ENCODE measurements around the gene TTC4.

The TTC4 gene, protein sequence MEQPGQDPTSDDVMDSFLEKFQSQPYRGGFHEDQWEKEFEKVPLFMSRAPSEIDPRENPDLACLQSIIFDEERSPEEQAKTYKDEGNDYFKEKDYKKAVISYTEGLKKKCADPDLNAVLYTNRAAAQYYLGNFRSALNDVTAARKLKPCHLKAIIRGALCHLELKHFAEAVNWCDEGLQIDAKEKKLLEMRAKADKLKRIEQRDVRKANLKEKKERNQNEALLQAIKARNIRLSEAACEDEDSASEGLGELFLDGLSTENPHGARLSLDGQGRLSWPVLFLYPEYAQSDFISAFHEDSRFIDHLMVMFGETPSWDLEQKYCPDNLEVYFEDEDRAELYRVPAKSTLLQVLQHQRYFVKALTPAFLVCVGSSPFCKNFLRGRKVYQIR

DNA sequence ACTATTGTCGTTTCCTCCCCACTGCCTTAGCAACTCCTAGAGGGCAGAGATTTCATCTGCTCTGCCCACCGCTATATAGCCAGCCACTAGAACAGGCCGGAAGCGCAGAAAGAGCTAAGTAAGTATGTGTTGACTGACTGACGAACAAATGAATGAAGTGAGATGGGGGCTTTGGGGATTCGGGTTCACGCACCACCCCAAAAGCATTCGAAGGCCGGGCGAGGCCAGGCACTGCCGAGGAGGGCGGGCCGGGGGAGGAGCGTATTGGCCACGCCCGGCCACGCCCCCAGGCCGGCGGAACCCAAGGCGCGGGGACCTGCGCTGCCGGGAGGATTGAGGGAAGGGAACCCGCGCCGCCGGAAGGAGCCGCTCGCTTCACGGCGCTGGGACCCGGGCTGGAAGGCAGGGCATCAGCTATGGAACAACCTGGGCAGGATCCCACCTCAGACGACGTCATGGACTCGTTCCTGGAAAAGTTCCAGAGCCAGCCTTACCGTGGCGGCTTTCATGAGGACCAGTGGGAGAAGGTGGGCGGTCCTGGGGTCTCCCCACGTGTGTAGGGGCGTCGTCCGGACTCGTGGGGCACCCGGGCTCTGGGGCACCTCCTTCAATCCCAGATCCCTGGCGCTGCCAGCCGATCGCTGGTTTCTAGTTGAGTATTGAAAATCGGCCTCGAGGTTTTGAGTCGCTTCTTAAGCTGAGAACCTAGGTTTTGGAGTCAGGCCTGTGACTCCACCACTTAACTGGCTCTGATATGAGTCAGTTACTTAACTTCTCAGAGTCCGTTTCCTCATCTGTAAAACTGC, at the start of gene TTC4:
TTC4 (plus strand) TSS at position 369 of the 806 bp plus-strand sequence; CDS start at position 417, 48 bp downstream.
- peak; percentile 83 for DNase-seq

DNA sequence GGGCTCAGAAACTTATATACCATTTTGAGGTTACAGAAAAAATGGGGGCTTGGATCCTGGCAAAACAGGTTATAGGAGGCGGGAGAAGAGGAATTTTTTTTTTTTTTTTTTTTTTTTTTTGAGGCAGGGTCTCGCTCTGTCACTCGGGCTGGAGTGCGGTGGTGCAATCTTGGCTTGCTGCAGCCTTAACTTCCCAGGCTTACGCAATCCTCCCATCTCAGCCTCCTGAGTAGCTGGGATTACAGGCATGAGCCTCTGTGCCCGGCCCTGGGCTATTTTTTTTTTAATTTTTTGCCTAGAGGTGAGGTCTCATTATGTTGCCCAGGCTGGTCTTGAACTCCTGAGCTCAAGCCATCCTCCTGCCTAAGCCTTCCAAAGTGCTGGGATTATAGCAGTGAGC, 49.3 kb upstream of the TTC4 start:
- no peak for DNase-seq

DNA sequence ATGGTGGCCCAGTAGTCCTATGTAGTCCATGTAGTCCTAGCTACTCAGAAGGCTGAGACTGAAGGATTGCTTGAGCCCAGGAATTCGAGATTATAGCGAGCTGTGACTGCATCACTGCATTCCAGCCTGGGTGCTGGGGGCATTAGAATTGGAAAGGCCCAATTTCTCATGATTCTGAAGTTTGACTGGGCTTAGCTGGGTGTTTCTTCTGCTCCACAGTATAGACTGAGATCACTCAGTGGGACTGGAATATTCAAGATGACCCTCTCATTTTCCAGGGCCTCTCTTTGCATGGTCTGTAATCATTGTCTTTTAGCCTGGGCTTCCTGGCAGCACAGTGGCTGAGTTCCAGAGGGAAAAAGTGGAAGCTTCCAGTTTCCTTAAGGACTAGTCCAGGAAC, 47.9 kb upstream of the TTC4 start:
- no peak for DNase-seq

DNA sequence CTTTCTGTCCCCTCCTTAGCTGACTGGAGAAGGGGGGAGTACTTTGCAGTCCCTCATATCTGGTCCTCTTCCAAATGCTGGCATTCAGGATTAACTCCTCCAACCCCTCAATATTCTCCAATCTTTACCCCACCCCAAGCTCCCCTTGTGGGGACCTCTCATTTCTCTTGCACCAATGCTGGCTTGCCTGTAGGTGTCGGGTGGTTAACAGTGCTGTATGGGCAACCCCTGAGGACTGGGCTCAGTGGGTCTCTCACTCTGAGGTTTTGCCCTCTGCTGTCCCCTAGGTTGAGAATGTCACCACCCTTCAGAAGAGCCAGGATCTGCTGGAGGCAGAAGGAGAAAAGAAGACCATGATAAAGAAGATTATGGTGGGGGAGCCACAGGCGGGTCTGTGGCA, 47.1 kb upstream of the TTC4 start:
- no peak for DNase-seq

DNA sequence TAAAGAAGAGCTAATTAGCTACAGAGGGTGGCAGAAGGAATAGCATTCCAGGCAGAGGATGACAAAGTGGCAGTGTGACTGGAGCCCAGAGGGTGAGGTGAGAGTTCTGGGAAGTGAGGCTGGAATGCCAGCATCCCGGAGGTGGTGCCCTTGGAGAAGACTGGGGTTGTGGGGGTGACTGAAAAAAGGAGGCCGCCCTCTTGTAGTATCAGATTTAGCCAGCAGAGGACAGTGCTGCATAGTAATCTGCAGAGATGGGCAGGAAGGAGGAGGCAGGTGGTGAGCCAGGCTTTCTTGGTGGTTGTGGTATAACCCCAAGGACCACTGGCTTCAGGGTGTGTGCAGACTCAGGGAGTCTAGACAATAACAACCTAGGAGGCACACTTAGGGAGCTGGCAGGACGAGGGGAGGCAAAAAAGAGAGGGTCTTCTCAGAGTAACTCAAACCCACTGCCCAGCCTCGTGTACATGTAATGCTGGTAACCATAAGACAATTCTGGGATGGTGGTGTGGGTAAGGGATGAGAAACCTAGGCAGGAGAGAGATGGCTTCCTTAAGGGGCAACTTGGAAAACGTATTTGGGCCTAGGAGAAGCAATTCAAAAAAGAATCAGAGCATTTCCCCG, 43.6 kb upstream of the TTC4 start:
- peak; percentile 8 for DNase-seq

DNA sequence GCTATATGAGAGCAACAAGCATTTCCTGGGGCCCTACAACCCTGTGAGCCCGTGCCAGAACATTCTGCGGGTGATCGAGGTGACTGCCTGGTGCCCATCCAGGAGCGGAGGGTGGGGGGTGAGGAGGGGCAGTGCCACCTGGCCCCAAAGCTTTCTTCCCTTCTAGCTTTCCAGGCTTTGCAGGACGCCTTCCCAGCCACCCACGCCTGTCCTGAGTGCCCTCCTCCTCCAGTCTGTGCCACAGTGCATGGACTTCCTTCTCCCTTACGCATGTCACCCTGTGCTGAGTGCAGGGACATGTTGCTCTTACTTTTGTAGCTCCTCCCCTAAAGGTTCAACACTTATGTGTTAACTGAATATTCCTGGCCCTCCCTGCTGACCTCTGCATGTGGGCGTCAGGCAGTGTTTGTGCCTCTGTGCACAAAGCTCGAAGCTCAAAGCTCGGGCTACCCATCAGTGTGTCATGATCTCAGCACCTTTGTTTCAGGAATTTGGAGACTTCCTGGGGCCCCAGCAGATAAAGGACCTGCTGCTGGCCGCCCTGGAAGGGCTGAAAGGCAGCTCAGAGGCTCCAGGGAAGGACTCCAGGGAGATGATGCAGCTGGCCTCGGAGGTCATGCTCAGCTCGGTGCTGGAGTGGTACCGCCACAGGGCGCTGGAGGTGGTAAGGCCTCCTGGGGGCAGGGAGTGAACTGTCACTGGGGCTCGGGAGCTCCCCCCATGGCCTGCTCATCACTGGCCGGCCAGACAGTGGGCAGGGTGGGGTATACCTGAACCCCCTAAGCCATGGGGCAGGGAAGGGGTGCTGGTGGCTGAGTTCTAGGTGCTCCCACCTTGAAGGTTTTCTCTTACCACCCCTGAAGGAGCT, 36.7 kb upstream of the TTC4 start:
- no peak for DNase-seq

DNA sequence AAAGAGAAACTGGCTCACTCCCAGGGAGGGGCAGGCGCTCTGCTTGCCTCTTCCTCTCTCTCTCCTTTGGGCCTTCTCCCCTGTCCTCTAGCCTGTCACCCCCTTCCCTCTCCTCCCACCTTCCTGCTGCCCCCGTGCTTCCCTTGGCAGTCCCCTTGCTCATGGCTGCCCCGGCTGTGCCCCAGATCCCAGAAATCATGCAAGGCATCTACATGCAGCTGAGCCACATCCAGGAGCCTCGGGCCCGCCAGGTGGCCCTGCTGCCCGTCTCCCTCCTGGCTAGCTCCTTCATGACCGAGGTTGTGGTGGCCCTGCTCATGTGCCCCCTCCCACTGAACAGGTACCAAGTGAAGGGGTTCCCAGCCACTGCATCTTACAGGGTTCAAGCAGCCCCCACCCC, 36.0 kb upstream of the TTC4 start:
- DNase-seq = no peak

DNA sequence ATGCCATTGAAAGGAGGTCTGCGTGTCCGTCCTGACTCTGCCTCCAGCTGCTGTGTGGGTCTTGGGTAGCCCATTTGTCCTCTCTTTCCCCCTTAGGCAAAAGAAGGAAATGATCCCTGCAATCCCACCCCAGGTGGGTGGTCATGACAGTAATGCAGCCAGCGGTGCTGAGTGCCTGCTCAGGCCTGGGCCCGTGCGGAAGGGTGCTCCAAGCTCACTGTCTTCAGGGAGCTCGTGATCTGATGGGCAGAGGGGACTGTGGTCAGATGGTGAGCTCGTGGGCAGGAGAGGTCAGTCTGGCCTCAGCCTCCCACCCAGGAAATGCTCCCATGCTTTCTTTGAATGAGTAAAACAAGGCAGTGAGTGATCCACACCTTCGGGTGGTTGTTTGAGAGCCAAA, 35.3 kb upstream of the TTC4 start:
- no peak for DNase-seq

DNA sequence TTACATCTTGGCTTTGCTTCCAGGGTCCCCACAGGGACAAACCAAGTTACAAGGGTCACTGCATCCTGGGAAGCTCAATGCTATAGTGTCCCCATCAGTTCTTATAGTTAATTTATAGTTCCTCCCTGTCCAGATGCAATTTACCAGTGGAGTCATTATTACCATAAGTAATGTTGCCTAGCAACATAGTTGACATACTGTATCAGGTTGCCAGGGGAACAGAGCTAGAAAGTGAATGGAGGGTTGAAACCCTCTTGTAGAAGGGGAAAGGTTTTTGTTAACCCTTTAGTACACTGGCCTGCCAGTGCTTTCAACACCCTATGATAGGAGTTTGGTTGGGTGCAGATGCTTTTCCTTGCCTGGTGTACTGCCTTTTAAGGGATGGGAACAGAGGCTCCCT, 34.3 kb upstream of the TTC4 start:
- DNase-seq = peak; percentile 21

DNA sequence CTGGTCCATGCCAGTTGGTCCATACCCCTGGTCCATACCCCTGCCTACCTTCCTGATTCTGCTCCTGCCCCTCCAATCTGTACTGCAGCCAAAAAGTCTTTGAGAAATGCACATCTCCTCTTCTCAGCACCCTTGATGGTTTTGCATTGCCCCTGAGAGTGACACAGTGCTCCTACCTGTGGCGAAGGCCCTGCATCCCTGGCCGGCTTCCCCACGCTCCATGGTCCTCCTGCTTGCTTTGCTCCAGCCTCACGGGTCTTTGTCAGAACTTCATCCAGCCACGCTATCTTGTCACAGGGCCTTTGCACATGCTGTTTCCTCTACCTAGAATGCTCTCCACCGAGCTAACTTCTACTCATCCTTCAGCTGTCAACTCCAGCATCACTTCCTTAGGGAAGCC, 32.2 kb upstream of the TTC4 start:
- no peak for DNase-seq

DNA sequence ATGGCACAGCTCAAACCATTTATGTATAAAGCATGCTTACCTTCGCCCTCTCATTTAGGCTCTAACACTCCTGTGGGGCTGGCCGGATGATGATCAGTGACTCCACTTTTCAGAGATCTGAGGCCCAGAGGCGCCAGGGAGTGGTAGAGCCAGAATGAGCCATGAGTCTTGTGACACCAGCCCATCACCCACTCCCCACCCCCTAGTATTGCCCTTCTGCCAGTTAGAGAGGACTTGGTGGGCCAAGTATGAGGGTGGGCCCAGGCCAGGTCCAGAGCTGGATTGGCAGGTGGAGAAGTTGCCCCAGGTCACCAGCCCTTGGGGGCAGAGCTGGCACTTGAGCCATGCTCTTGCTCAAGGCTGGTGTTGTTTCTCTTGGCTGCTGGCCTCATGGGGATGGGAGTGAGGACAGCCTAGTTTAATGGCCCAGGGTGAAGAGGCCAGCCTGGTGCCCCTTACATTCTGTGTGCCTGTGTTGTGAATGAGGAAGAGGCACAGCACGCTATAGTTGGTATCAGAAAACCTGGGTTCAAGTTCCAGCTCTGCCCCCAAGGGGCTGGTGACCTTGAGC, 30.2 kb upstream of the TTC4 start:
- no peak for DNase-seq

DNA sequence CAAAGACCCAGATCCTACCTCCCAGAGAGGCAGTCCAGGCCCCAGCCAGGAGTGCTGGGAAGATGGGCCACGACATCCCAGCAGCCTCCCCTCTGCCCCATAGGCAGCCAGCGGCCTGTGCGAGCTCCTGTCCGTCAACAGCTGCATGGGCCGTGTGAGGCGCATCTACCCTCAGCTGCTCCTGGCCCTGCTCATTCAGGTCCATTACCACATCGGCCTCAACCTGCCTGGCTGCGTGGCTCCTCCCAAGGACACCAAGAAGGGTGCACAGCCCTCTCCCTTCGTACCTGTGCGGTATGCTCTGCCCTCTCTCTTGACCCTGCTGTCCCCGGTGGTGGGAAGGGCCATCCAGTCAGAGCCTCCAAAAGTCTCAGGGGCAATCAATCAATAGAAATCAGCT, 29.5 kb upstream of the TTC4 start:
- no peak for DNase-seq

DNA sequence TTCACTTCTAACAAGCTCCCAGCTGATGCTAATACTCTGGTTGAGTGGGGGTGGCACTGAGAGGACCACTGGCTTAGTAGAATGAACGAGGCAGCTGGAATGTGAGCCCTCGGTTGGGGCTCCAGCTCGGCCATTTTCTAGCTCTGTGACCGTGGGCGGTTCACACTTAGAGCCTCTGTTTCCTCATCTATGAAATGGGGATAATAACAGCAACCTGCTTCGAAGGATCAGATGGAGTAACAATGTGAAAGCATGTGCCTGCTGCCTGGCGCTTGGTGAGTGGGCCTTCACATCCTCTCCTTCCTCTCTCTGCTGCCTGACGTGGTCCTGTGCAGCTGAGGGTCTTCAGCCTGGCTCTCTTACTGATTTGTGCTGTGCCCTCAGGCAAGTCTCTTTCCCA, 20.9 kb upstream of the TTC4 start:
- DNase-seq = no peak

DNA sequence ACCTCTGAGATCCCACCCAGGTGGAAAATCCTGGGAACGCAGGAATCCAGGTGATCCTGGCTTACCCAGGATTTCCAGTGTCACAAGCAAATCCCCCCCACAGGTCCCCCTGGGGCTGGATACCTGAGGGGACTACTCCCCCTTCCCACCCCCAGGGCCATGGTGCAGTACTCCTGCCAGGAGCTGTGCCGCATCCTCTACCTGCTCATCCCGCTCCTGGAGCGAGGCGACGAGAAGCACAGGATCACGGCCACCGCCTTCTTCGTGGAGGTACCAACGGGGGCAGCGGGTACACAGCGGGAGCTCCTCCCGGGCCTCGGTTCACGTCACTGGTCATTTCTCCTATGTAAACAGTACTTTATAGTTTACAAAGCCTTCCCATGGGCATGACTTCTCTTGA, 20.4 kb upstream of the TTC4 start:
- no peak for DNase-seq

DNA sequence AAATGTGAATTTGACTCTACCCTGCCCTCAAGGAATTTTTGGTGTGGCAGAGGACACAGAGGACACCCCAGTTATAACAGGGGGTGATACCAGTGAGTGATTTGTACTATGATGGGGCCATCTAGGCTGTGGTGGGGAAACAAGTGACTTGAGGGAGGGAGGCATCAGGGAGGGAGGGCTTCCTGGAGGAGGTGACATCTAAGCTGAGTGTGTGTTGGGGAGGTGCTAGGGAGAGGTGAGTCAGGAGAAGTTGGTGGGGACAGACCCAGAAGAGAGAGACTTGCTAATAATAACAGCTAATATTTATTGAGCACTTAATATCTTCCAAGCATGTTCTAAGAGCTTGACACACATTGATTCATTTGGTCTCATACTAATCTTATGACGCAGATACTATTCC, 19.9 kb upstream of the TTC4 start:
- no peak for DNase-seq

DNA sequence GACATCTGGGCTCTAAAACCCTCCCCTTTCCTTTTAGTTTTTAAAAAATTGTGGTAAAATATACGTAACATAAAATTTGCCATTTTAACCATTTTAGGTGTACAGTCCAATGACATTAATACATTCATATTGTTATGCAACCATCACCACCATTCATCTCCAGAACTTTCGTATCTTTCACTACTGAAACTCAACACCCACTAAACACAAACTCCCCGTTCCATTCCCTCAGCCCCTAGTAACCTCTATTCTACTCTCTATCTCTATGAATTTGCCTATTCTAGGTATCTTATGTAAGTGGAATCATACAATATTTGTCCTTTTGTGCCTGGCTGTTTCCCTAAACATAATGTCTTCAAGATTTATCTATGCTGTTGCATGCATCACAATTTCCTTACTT, 19.4 kb upstream of the TTC4 start:
- DNase-seq = no peak

DNA sequence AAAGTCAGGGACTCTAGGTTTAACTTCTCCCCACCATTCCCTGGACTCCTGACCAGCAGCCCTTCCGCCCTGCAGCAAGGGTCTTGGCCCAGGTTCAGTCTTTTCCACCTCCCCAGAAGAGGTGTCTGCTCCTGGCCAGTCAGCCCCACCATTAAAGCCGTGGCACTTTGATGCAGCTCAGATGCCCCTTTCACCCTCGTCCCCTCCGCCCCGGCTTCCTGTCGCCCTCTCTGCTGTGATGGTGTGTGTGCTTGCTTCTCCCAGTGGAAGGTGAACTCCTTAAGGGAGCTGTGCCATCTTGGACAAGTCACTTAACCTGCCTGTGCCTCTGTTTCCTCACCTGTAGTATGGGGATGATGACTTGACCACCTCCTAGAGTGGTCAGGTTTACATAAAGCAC, 17.8 kb upstream of the TTC4 start:
- DNase-seq = no peak

DNA sequence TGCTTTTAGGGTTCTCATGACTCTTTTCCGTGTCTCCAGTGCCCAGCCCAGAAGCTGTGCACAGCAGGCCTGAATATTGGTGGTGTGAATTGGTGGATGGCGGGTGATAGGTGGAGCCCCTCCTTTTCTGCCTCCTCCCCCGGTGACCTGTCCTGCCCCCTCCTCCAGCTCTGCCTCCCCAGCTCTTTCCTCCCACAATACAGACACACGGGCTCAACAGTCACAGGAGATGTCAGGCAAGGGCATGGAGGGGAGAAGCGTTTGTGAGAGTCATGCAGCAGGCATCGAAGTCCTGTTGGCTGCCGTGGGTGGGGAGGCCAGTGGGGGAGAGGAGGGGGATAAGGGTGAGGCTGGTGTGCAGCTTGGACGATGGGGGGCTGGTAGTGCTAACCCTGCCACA, 17.3 kb upstream of the TTC4 start:
- no peak for DNase-seq

DNA sequence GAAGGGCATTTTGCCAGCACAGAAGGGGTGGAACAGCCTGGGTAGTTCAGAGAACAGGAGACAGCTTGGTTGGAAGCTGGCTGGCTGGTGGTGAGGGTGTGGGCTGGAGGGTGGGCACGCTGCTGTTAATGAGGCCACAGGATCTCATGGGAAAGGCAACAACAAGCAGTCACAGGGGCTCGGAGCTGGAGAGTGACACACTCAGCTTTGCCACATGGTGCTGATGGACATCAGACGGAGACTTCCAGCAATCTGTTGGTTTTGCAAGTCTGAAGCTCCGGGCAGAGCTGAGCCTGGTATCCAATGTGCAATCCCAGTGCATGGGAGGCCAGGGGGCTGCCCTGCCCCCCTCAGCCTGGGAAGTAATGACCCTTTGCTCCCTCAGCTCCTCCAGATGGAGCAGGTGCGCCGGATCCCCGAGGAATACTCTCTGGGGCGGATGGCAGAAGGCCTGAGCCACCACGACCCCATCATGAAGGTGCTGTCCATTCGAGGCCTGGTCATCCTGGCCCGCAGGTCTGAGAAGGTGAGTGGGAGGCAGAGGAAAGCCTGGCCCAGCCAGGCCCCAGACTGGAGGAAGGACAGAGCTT, 15.6 kb upstream of the TTC4 start:
- no peak for DNase-seq

DNA sequence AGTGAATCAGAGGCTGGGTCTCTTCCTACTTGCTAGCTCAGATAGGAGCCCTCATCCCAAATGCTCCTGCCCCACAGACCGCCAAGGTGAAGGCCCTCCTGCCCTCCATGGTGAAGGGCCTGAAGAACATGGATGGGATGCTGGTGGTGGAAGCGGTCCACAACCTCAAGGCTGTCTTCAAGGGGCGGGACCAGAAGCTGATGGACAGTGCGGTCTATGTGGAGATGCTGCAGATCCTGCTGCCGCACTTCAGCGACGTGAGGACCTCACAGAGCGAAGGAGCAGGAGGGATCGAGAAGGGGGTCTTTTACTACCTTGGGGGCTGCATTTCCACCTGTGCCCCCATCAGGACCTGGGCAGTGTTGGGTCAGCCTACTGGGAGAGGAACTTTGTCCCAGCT, 14.6 kb upstream of the TTC4 start:
- DNase-seq = no peak

DNA sequence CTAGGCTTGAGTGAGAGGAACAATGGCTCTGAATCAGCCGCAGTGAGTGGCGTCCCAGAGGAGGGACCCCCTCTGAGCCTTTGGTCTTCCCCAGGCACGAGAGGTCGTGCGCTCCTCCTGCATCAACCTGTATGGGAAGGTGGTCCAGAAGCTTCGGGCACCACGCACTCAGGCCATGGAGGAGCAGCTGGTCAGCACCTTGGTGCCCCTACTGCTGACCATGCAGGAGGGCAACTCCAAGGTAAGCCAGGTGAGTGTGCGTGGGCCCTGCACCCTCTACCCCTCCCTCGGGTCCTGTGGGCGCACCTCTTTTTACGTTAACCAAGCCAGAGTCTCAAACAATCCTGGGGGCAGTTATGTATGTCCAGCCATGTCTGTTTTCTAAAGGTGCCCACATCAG, 13.7 kb upstream of the TTC4 start:
- DNase-seq = no peak

DNA sequence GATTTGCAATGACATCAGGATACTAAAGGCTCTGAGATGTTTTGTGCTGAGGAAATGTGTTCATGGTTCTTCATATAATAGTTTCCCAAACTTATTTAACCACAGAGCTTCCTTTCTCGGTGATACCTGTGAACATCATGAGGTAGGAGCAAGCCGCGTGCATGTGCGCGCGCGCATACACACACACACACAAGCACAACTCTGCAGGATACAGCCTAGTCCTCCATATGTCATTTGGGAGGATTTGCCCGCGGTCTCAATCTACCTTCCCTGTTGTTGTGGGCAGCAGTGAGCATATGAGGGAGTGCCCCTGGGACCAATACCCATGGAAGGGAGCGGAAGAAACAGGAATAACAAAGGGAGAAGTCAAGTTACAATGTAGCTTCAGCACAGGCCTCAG, 12.2 kb upstream of the TTC4 start:
- no peak for DNase-seq

Measured in NCI-H1105 (cell line).